ENCODE results near the gene ABHD14A.

ABHD14A gene

GRCh38 chr3:51941798-51942602 lies 32.9 kb upstream of the ABHD14A start, which contains the start of the genes PARP3 and RRP9:
Gene PARP3, plus strand, starts transcription at chr3:51942363. Its CDS starts 993 bp downstream, at chr3:51943356.
Gene RRP9, minus strand, starts transcription at chr3:51941904. Its CDS starts 37 bp downstream, at chr3:51941867.
- peak; percentile 100 for DNase-seq

DNA sequence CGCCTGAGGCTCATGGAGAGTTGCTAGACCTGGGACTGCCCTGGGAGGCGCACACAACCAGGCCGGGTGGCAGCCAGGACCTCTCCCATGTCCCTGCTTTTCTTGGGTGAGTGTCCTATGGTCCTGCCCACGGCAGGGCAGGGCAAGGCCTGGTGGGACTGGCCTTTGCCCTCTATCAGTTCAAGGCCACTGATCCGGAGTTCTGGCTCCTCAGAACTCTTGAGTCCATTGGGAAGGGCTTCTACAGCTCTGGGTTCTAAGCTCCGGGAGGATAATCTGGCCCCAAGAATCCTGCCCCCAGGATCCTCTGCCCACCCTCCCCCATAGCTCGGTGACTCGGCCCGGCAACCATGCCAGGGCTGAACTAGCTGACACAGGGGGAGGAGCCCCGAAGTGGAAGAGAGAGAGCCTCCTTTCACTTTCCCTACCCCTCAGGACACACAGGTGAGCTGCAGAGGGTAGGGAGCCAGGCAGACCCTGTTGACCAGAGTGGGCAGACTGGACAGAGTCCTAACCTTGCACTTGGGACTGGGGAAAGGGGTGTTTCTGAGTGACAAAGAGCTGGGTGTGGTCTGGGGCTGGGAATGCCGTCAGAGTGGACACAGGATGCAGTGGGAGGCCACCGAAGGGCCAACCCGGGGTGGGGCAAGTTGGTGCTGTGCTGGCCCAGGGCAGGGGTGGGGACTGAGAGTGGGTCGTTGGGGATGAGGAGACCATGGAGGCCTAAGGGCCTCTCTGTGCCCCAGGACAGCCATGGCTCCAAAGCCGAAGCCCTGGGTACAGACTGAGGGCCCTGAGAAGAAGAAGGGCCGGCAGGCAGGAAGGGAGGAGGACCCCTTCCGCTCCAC lies 32.0 kb upstream of the ABHD14A start:
- peak; percentile 52 for DNase-seq

DNA sequence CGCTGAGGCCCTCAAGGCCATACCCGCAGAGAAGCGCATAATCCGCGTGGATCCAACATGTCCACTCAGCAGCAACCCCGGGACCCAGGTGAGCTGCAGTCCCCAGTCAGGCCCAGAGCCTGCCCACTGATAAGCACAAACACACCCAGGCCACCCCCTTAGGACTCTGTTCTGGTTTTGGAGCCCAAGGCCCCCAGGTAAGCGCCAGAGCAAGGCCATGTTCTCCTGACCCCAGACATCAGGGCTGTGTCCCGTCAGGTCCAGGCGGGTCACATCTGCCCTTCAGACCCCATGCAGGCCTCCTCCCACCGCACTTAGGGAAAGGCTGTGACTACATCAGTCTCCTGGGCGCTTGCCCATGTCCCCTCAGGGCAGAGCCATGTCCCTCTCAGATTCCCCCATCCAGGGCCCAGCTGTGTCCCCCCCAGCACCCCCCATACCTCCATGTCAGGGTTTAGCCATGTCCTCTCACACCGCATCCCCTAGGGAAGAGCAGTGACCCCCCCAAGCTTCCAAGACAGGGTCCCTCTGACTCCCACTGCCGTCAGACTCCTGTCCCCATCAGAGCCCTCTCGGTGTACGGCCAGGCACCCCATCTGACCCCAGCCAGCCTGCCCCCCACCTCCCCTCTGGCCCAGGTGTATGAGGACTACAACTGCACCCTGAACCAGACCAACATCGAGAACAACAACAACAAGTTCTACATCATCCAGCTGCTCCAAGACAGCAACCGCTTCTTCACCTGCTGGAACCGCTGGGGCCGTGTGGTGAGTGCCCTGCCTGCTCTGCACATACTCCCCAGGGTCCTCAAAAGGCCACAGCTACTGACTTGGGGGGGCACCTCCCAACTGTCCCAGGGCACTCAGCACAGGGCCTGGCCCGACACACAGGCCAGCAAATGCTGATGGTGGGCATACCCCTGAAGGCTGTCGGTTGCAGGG lies 31.1 kb upstream of the ABHD14A start:
- DNase-seq: peak; percentile 42

DNA sequence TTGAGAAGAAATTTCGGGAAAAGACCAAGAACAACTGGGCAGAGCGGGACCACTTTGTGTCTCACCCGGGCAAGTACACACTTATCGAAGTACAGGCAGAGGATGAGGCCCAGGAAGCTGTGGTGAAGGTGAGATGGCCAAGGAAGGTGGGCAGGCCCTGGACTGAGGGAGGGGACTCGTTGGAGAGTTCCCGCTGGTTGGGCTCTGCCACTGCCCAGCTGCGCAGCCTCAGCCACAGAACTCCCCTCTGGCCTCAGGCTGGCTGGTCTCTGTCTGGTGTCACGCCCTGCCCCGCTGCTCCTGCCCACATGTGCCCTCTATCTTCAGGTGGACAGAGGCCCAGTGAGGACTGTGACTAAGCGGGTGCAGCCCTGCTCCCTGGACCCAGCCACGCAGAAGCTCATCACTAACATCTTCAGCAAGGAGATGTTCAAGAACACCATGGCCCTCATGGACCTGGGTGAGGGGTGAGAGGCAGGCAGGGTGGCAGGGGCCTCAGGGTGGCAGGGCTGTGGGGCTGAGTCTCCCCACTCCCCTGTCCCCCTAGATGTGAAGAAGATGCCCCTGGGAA lies 30.3 kb upstream of the ABHD14A start:
- DNase-seq: no peak

DNA sequence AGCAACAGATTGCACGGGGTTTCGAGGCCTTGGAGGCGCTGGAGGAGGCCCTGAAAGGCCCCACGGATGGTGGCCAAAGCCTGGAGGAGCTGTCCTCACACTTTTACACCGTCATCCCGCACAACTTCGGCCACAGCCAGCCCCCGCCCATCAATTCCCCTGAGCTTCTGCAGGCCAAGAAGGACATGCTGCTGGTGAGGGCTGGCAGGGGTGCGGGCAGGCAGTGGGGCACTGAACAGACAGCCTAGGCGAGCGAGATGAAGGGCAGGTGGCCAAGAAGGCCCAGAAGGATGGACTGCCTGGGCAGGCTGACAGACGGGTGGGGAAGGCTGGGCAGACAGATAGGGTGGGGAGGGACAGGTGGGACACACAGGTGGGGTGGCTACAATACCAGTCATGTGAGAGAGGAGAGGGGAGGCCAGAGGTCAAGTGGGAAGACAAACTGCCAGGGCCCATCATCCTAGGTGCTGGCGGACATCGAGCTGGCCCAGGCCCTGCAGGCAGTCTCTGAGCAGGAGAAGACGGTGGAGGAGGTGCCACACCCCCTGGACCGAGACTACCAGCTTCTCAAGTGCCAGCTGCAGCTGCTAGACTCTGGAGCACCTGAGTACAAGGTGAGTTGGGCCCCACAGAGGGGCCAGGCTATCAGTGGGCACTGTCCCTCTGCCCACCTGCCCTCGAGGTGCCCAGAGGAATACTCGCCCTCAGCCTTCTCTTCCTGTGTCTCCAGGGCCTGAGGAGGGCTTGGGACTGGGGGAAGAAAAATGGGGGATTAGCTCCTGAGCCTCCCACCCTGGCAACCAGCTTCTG lies 29.6 kb upstream of the ABHD14A start:
- DNase-seq: peak; percentile 46

- DNase-seq: peak; percentile 32
These were observed 28.7 kb upstream of the ABHD14A start for GRCh38 chr3:51945926-51946705.

DNA sequence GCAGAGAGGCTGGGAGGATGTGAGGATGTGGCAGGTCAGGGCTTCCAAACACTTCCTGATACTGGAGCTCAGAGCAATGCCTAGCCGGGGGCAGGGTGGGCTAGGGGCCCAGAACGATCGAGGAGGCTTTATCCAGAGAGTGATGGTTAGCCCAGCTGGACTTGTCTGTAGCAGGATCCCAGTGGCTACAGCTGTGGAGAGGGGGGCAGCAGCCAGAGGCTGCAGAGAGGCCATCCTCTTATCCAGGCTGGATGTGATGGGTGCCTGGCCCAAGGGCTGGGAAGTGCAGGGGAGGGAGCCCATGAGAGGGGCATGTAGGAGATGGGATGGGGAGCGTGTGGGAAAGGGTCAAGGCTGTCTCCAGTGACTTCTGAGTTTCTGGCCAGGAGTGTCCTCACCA lies 28.1 kb upstream of the ABHD14A start:
- peak; percentile 44 for DNase-seq

DNA sequence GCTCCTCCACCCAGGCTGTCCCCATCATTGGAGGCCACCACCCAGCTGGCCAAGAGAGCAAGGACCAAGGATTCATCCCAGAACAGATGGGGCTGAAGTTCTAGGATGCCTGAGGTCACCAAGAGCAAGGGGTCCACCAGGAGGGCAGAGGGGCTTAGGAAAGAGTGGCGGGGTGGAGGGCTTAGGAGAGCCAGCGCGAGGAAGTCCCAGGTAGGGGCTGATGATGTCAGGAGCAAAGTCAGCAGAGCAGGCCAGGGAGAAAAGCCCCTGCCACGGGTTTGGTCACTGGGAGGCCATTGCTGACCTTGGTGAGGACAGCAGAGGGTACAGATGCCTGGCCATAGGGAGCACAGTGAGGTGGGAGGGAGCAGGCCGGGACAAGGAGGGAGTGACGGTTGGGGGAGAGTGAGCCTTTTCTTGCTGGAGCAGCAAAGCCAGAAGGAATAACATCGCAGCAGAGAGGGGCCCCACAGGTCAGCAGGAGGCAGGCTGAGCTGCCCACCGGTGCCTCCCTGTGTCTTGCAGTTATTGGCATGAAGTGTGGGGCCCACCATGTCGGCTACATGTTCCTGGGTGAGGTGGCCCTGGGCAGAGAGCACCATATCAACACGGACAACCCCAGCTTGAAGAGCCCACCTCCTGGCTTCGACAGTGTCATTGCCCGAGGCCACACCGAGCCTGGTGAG lies 27.5 kb upstream of the ABHD14A start:
- peak; percentile 49 for DNase-seq

GRCh38 chr3:51948016-51948580 lies 26.8 kb upstream of the ABHD14A start:
- peak; percentile 46 for DNase-seq

GRCh38 chr3:51949121-51949520 lies 25.7 kb upstream of the ABHD14A start:
- peak; percentile 32 for DNase-seq

DNA sequence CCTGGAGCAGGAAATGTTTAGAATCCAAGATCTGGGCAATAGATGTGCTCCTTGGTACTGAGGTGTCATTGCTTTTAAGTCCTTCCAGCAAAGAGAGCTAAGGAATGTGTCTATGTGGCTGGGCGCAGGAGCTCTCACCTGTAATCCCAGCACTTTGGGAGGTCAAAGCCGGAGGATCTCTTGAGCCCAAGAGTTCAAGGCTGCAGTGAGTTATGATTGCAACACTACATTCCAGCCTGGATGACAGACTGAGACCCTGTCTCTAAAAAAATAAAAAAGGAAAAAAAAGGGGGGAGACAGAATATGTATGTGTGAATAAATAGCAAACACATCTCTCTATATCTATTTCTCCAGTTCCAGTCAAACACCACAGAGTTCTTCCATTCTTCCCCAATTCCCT lies 24.0 kb upstream of the ABHD14A start:
- no peak for DNase-seq

DNA sequence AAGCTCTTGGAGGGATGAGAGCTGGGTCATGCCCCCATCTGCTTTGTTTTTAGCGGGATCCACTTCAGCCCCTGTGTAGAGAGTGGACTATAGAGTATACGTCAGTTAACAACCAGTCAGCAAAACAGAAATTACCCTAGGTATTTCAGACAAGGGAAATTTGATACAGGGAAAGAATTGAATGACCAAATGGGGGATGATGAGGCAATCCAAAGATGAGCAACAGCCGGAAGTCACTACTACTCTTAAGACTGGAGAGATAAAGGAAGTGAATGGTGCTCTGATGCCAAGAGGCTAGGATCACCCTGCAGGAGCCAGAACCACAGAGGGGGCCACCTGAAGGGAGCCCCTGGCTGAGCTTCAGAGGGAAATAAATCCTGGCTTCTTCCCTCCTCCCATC lies 21.4 kb upstream of the ABHD14A start:
- DNase-seq: no peak

GRCh38 chr3:51954105-51954504 lies 20.8 kb upstream of the ABHD14A start:
- DNase-seq: no peak

- DNase-seq: no peak
These were observed 20.2 kb upstream of the ABHD14A start for GRCh38 chr3:51954713-51955112.

DNA sequence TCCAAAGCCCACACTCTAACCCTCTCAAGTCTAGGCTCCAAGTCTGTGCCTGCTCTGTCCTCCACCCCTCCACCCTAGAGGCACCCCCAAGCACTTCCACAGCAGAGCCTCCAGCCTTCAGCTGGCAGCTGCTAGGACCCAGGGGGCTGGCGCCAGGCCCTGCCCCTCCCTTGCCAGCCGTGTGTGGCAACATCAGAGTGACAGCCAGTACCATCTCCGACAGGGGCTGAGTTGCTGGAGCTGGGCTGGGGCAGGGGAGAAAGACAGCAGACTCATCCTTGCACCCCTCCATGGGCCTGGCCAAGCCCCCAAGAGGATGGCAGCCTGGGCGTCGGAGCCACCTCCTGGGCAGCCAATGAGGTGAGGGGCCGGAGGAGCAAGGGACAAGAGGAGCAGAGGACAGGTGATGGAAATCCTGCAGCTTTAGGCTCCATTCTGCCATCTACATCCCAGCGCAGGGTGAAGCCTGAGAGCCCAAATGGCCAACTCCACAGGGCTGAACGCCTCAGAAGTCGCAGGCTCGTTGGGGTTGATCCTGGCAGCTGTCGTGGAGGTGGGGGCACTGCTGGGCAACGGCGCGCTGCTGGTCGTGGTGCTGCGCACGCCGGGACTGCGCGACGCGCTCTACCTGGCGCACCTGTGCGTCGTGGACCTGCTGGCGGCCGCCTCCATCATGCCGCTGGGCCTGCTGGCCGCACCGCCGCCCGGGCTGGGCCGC lies 19.5 kb upstream of the ABHD14A start, which contains the start of gene GPR62:
Gene GPR62, plus strand, starts transcription at position 207 of the 718 bp plus-strand sequence. Its CDS starts 272 bp downstream, at position 479.
- DNase-seq: no peak

GRCh38 chr3:51955893-51956770 lies 18.7 kb upstream of the ABHD14A start:
- peak; percentile 87 for DNase-seq

- no peak for DNase-seq
These were observed 17.2 kb upstream of the ABHD14A start for GRCh38 chr3:51957520-51958205.

Measured in islet precursor cell (in vitro differentiated cells).